ENCODE results near the gene TRABD2B. TPM values are rescaled to one million over a fixed set of nuclear protein-coding genes. Genes with fewer than 3 reads are reported as not detected.

Gene TRABD2B
- total RNA-seq, result under 1 TPM; 0.42 to 0.76 (median 0.51) TPM
- polyA plus RNA-seq, result under 1 TPM; 0.08 to 0.32 (median 0.20) TPM
- long read RNA-seq, donor 1, partial matches to known transcripts, result 0 of 2 reads
- long read RNA-seq, donor 1, other reads (novel, unspliced or antisense), result 2 of 2 reads
- long read RNA-seq, donor 2, result 0 reads

GRCh38 chr1:47997289-47998200 is at the start of gene TRABD2B:
Gene TRABD2B, minus strand, starts transcription at chr1:47997385.
- 3 to 7% (median 7%) methylated on average over 28 to 83 of the region's 86 CpGs for WGBS, 3 donors
- H3K27ac ChIP-seq, result peak within 1 kb of the TSS; percentile 30
- peak; percentile 90 for TF ChIP-seq CTCF (IDR thresholded peaks at IDR 0.05)
- ATAC-seq (peak; percentile 87 to 95 (median 90)), DNase-seq (peak; percentile 83 to 88)
- intact Hi-C loops (cut with DNase I), result loop anchor here (1.0 to 2.0 kb wide), 2 partner anchors 63 to 64 kb away; no protein-coding TSS in a partner anchor
- H3K27me3 ChIP-seq (ENCODE audit: insufficient read depth in 3 of 3, low read length in 2 of 3), result peaks cover 0 to 45% (median 4%) of the 10 kb centered on the region in 3 donors
- no peaks in the 10 kb centered on the region for H3K9me3 ChIP-seq
- H3K4me3 ChIP-seq, result peak within 1 kb of the TSS; percentile 66
- peaks cover 2% of the 10 kb centered on the region for H3K4me1 ChIP-seq
- no peaks in the 10 kb centered on the region for H3K36me3 ChIP-seq (ENCODE audit: insufficient read depth in 1 of 2, low read depth in 1 of 2)

- no peaks in the 10 kb centered on the region for H3K4me1 ChIP-seq
- no peak for ATAC-seq
- H3K27ac ChIP-seq, result no peak overlapping the region
- no peaks in the 10 kb centered on the region for H3K36me3 ChIP-seq (ENCODE audit: insufficient read depth in 1 of 2, low read depth in 1 of 2)
- H3K9me3 ChIP-seq, result no peaks in the 10 kb centered on the region
- peaks cover 0 to 4% (median 0%) of the 10 kb centered on the region in 3 donors for H3K27me3 ChIP-seq (ENCODE audit: insufficient read depth in 3 of 3, low read length in 2 of 3)
- DNase-seq, result no peak
- intact Hi-C loops (cut with DNase I), result loop anchor here in 1 of 2 donors (10.0 kb wide), 1 partner anchor 250 kb away; no protein-coding TSS in a partner anchor
- no peak overlapping the region for H3K4me3 ChIP-seq
- 46 to 56% (median 50%) methylated on average over 2 of the region's 2 CpGs for WGBS, 3 donors
- TF ChIP-seq CTCF (IDR thresholded peaks at IDR 0.05), result no peak
These were observed 47.1 kb upstream of the TRABD2B start for GRCh38 chr1:48044311-48044710.

GRCh38 chr1:48043622-48044021 is 46.4 kb upstream of the TRABD2B start:
- DNase-seq, result no peak

GRCh38 chr1:48040154-48040553 is 43.0 kb upstream of the TRABD2B start:
- DNase-seq, result no peak
- no peaks in the 10 kb centered on the region for H3K36me3 ChIP-seq (ENCODE audit: insufficient read depth in 1 of 2, low read depth in 1 of 2)
- no peaks in the 10 kb centered on the region for H3K9me3 ChIP-seq
- ATAC-seq, result no peak
- TF ChIP-seq CTCF (IDR thresholded peaks at IDR 0.05), result no peak
- no peak overlapping the region for H3K4me3 ChIP-seq
- H3K4me1 ChIP-seq, result no peaks in the 10 kb centered on the region
- H3K27ac ChIP-seq, result no peak overlapping the region
- WGBS, 3 donors, result 31 to 40% (median 33%) methylated on average over 6 of the region's 6 CpGs
- H3K27me3 ChIP-seq (ENCODE audit: insufficient read depth in 3 of 3, low read length in 2 of 3), result peaks cover 0 to 4% (median 0%) of the 10 kb centered on the region in 3 donors
- intact Hi-C loops (cut with DNase I), result loop anchor here in 1 of 2 donors (10.0 kb wide), 1 partner anchor 245 kb away; no protein-coding TSS in a partner anchor

More at GRCh38 chr1:48043622-48044021, 46.4 kb upstream of the TRABD2B start:
- H3K27ac ChIP-seq, result no peak overlapping the region
- no peaks in the 10 kb centered on the region for H3K9me3 ChIP-seq
- no peaks in the 10 kb centered on the region for H3K4me1 ChIP-seq
- ATAC-seq, result no peak
- no peak overlapping the region for H3K4me3 ChIP-seq
- no peak for TF ChIP-seq CTCF (IDR thresholded peaks at IDR 0.05)
- H3K27me3 ChIP-seq (ENCODE audit: insufficient read depth in 3 of 3, low read length in 2 of 3), result peaks cover 0 to 4% (median 0%) of the 10 kb centered on the region in 3 donors
- intact Hi-C loops (cut with DNase I), result loop anchor here in 1 of 2 donors (10.0 kb wide), 1 partner anchor 249 kb away; no protein-coding TSS in a partner anchor
- H3K36me3 ChIP-seq (ENCODE audit: insufficient read depth in 1 of 2, low read depth in 1 of 2), result no peaks in the 10 kb centered on the region
- 64 to 76% (median 64%) methylated on average over 2 of the region's 2 CpGs for WGBS, 3 donors

Measured in psoas muscle (tissue), 8 donors.